K562 (cell line): ENCODE data around the gene NDUFA7. TPM values are rescaled to one million over a fixed set of nuclear protein-coding genes. Genes with fewer than 3 reads are reported as not detected.
A peak's percentile ranks its signal among the peaks of the same experiment; 100 is the strongest.

Experiments used
- ATAC-seq: fragments of 200-7000 bp; cut with Tn5 transposase; 3 replicates; pipeline ENCODE4 v1.9.1; 2020; ENCODE audit warnings: moderate library complexity
- BruUV-seq: library from RNA; stranded (reverse); fragments of 400-500 nt; replicated peaks from 2 replicates; lab custom pipeline; 2021; lab: Mats Ljungman, UMichigan
- CTCF ChIA-PET: fragments of 300-600 bp; formaldehyde crosslinking; extraction: SDS; loops from one replicate; lab custom pipeline; 2021; ENCODE audit warnings: low intra/inter-chr PET ratio; lab: Yijun Ruan, JAX
- POLR2A ChIA-PET: fragments of 300-600, 350-650 bp; sonication (Branson Sonifier 250); formaldehyde crosslinking; extraction: SDS; loops from one replicate; lab custom pipeline; 2021; ENCODE audit warnings: antibody characterized with exemption, inconsistent platforms; lab: Yijun Ruan, JAX
- DNase-seq, 4 experiments: peaks; one replicate each; pipeline versions ENCODE4 v3.0.0 to v3.0.0-alpha.2; 2011 to 2018; ENCODE audit warnings: low spot score in 3 of 4, mixed read lengths in 3 of 4; ENCODE audit errors: extremely low read depth in 1 of 4
- FAIRE-seq: peaks from 2 replicates; lab custom pipeline; 2011; peaks lifted over from hg19 to GRCh38; lab: Jason Lieb, UNC
- H2AFZ ChIP-seq: 2 replicates; pipeline ENCODE4 v1.6.0; 2011; ENCODE audit warnings: low read depth, low read length, control low read depth, inconsistent platforms
- H3K27ac ChIP-seq: fragments of 200-600 bp; 3 replicates; pipeline ENCODE4 v1.8.0; 2011; ENCODE audit warnings: low read depth, mild to moderate bottlenecking, control low read depth, inconsistent platforms, low read length, moderate library complexity, mixed read lengths; ENCODE audit errors: extremely low read depth
- H3K27me3 ChIP-seq, 2 experiments: fragments of 300-600 bp in 1 of 2; 2 replicates in 1 of 2; 3 replicates in 1 of 2; pipeline versions ENCODE4 v1.6.0 to v1.8.0; 2011; ENCODE audit warnings: inconsistent platforms in 2 of 2, low read length in 2 of 2, mild to moderate bottlenecking in 1 of 2, mixed read lengths in 1 of 2, moderate library complexity in 1 of 2; ENCODE audit not compliant: control insufficient read depth in 2 of 2, insufficient read depth in 2 of 2
- H3K36me3 ChIP-seq: fragments of 300-600 bp; 3 replicates; pipeline ENCODE4 v1.8.0; 2011; ENCODE audit warnings: mild to moderate bottlenecking, low read length, inconsistent platforms; ENCODE audit not compliant: control insufficient read depth, insufficient read depth
- H3K4me1 ChIP-seq, 2 experiments: fragments of 200-600 bp in 1 of 2; replicated peaks in 1 of 2; 2 replicates in 1 of 2; 3 replicates in 1 of 2; pipeline versions ENCODE4 v1.5.1 to v1.8.0; 2011; ENCODE audit warnings: inconsistent platforms in 2 of 2, low read length in 2 of 2, mild to moderate bottlenecking in 1 of 2, mixed read lengths in 1 of 2, moderate library complexity in 1 of 2; ENCODE audit not compliant: control insufficient read depth in 2 of 2, insufficient read depth in 2 of 2
- H3K4me2 ChIP-seq: 2 replicates; pipeline ENCODE4 v1.6.1; 2011; ENCODE audit warnings: low read length, control low read depth, inconsistent platforms, mixed read lengths; ENCODE audit not compliant: insufficient read depth
- H3K4me3 ChIP-seq: fragments of 200-600 bp; sonication (generic), shearing (Covaris generic); 2 replicates; pipeline ENCODE4 v1.5.1; 2016; ENCODE audit warnings: control low read depth, inconsistent platforms
- H3K79me2 ChIP-seq: fragments of 200-600 bp; 3 replicates; pipeline ENCODE4 v1.8.0; 2011; ENCODE audit warnings: low read length, inconsistent platforms; ENCODE audit not compliant: control insufficient read depth, insufficient read depth
- H3K9ac ChIP-seq, 2 experiments: 2 replicates each; pipeline versions ENCODE4 v1.6.0 to v1.6.1; 2011; ENCODE audit warnings: low read depth in 2 of 2, low read length in 2 of 2, control low read depth in 1 of 2, inconsistent platforms in 1 of 2, mild to moderate bottlenecking in 1 of 2, mixed read lengths in 1 of 2; ENCODE audit not compliant: insufficient read depth in 1 of 2
- H3K9me1 ChIP-seq: one replicate; pipeline ENCODE4 v1.6.0; 2011; ENCODE audit warnings: inconsistent platforms, mild to moderate bottlenecking, low read length, moderate library complexity; ENCODE audit not compliant: control insufficient read depth, insufficient read depth
- H3K9me3 ChIP-seq: replicated peaks from 2 replicates; pipeline ENCODE4 v1.5.1; 2011; ENCODE audit warnings: low read depth, low read length, inconsistent platforms; ENCODE audit not compliant: control insufficient read depth, insufficient read depth
- H4K20me1 ChIP-seq: replicated peaks from 2 replicates; pipeline ENCODE4 v1.6.1; 2011; ENCODE audit warnings: low read length, inconsistent platforms, mixed read lengths; ENCODE audit not compliant: control insufficient read depth, insufficient read depth
- CXXC5 ChIP-seq: fragments of 250-450 bp; sonication (Bioruptor Pico); IDR thresholded peaks from 2 replicates; pipeline ENCODE4 v1.8.0; 2022; ENCODE audit warnings: inconsistent platforms, mild to moderate bottlenecking, moderate library complexity
- EP400 ChIP-seq: fragments of 450-650 bp; IDR thresholded peaks from 2 replicates; pipeline ENCODE4 v1.6.1; 2017; ENCODE audit warnings: antibody characterized with exemption, mild to moderate bottlenecking, moderate library complexity
- KDM5B ChIP-seq: fragments of 200-600 bp; sonication (generic); IDR thresholded peaks from 2 replicates; pipeline ENCODE4 v1.6.1; 2012; ENCODE audit warnings: low read depth, mild to moderate bottlenecking, moderate library complexity, low read length, control low read depth, inconsistent platforms; ENCODE audit not compliant: insufficient replicate concordance
- MTF1 ChIP-seq: fragments of 250-450 bp; sonication (Bioruptor Pico); IDR thresholded peaks from 2 replicates; pipeline ENCODE4 v1.9.0; 2021; ENCODE audit warnings: moderate library complexity, mild to moderate bottlenecking, inconsistent platforms, borderline replicate concordance
- NR2C1 ChIP-seq, 2 experiments: fragments of 450-650 bp; IDR thresholded peaks; 2 replicates each; pipeline ENCODE4 v1.6.1; 2017; ENCODE audit warnings: mild to moderate bottlenecking in 2 of 2, antibody characterized with exemption in 1 of 2, inconsistent platforms in 1 of 2, missing compliant biosample characterization in 1 of 2, missing genetic modification characterization in 1 of 2
- POLR2A ChIP-seq: fragments of 450-650 bp; conservative IDR thresholded peaks from 2 replicates; pipeline ENCODE4 v1.6.1; 2016
- POLR2G ChIP-seq: fragments of 200-400 bp; formaldehyde crosslinking; IDR thresholded peaks from 2 replicates; pipeline ENCODE4 v1.6.1; 2017; ENCODE audit warnings: low read depth, mild to moderate bottlenecking, antibody characterized with exemption, low read length, moderate library complexity
- ZFP1 ChIP-seq: fragments of 450-650 bp; formaldehyde crosslinking; IDR thresholded peaks from 2 replicates; pipeline ENCODE4 v1.4.0; 2020; ENCODE audit warnings: mild to moderate bottlenecking, mixed read lengths
- WGBS: fragments of 100-300 bp; shearing (Covaris generic); methylation state at CpG from one replicate; pipeline ENCODE4 v1.1.6; 2016; ENCODE audit warnings: low coverage, mixed read lengths; ENCODE audit not compliant: insufficient coverage; ENCODE audit errors: missing lambda C conversion rate; 5-methylcytosine and 5-hydroxymethylcytosine counted together
- in situ Hi-C: fragments of 300-500 bp; cut with MboI; formaldehyde crosslinking; loops from 4 replicates; pipeline ENCODE4 v1.15.0; 2018; ENCODE audit warnings: inconsistent platforms, mixed read lengths
- intact Hi-C: fragments of 100-400 bp; cut with micrococcal nuclease; formaldehyde crosslinking; loops from 2 replicates; pipeline ENCODE4 v1.14.2; 2022
- polyA plus RNA-seq, 8 experiments: library from polyadenylated mRNA; depleted of rRNA in 4 of 8; stranded (reverse) in 5 of 8; unstranded in 3 of 8; fragments of >200 nt; fragmentation: Nextera tagmentation in 2 of 8; fragmentation: Illumina TruSeq in 1 of 8; extraction: Ambion mirVana in 2 of 8; extraction: Trizol in 1 of 8; gene quantifications; 2 replicates each; pipeline versions ENCODE4 v1.2.1 to v1.2.3, GENCODE V29; 2011 to 2014; ENCODE audit warnings: inconsistent platforms in 1 of 8, missing spikeins in 1 of 8
- total RNA-seq, 7 experiments: library from RNA; depleted of rRNA in 6 of 7; stranded (reverse); fragments of >200 nt in 6 of 7; fragmentation: Illumina TruSeq in 2 of 7; extraction: Trizol in 2 of 7; gene quantifications; 2 replicates each; pipeline versions ENCODE4 v1.2.1 to v1.2.3, GENCODE V29; 2011 to 2021; ENCODE audit warnings: low replicate concordance in 1 of 7

The NDUFA7 gene
- total and polyA plus RNA-seq, 9 of the 15 experiments (the other 6 are each of a cell fraction or from before 2014, with no cell fraction given): 70.8 to 348 (median 142) TPM

DNA sequence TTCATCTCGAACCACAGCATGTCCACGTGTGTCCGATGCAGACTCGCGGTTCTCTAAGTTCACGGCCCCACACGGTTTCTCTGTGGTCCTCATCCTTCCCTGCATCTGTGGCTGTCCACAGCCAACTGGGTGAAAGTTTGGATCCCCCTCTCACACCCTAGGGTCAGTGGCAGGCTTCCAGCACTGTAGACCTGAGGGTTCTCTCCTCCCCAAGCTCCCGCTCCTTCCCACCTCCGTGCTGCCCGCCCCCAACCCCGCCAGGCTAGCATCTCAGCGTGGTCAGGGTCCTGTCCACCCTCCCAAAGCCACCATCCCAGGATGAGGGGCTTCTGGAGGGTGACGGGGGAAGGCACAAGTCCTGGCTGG is 45.8 kb upstream of the NDUFA7 start:
- intact Hi-C loops: no loop called here
- H3K9me3 ChIP-seq: no peaks in the 10 kb centered on the region
- H3K27me3 ChIP-seq: peaks cover 0 to 17% of the 10 kb centered on the region in 2 experiments; a peak in 2 of 5 replicates
- TF ChIP-seq MTF1 (CRISPR knock-in tag) (no peak), EP400 (no peak), KDM5B (peak; percentile 18), POLR2G (0 out of 2 replicates have a peak, but pooled peaks have one; percentile 26), ZFP1 (CRISPR knock-in tag) (no peak), POLR2A (no peak), CXXC5 (CRISPR knock-in tag) (no peak), NR2C1 (IDR thresholded peaks at IDR 0.05) (no peak), NR2C1 (tag; IDR thresholded peaks at IDR 0.05) (no peak)
- in situ Hi-C loops: no loop called here
- no peaks in the 10 kb centered on the region for H4K20me1 ChIP-seq
- H3K79me2 ChIP-seq: no peaks in the 10 kb centered on the region
- BruUV-seq: no TSS peak
- H3K9ac ChIP-seq: 0 out of 4 replicates have a peak overlapping the region, but pooled peaks of 1 of the 2 experiments have one; percentile 43
- H3K4me3 ChIP-seq: no peak overlapping the region
- peak overlapping the region; percentile 44 for H2AFZ ChIP-seq
- CTCF ChIA-PET: interaction anchor here (1.4 kb wide), 1 partner anchor 13 kb away, joined by 3 read pairs; no protein-coding TSS in a partner anchor
- 37% methylated on average over 11 of the region's 13 CpGs for WGBS
- no peaks in the 10 kb centered on the region for H3K36me3 ChIP-seq
- DNase-seq (peak in 1 of 4 experiments; percentile 14), FAIRE-seq (no peak), ATAC-seq (no peak)
- POLR2A ChIA-PET: interaction anchor here (1.2 kb wide), 1 partner anchor 15 kb away, joined by 4 read pairs; no protein-coding TSS in a partner anchor
- peak overlapping the region; percentile 18 for H3K4me2 ChIP-seq
- H3K27ac ChIP-seq: no peak overlapping the region
- H3K9me1 ChIP-seq: no peaks in the 10 kb centered on the region
- peaks cover 24 to 55% of the 10 kb centered on the region in 2 experiments for H3K4me1 ChIP-seq
